ENCODE measurements around the gene ARHGAP29. TPM values are rescaled to one million over a fixed set of nuclear protein-coding genes. Genes with fewer than 3 reads are reported as not detected.

Gene ARHGAP29
- total RNA-seq, 1 donor from 2014 or later = 35.1 TPM

Other genes with a start within 250 kb of the ARHGAP29 start
- gene ABCA4, start 116.4 kb downstream of the ARHGAP29 start, total RNA-seq = not detected
- 8.8 TPM for gene ABCD3, start 180.8 kb upstream of the ARHGAP29 start, total RNA-seq

Measured in ascending aorta (tissue), 1 donor.